HG03575 (cell line): ENCODE data around the gene RASGRF2.

ENCODE experiments used
- ATAC-seq: cut with Tn5 transposase; IDR thresholded peaks from one replicate; pipeline ENCODE4 v1.9.1; 2021; ENCODE audit not compliant: unreplicated experiment, insufficient number of reproducible peaks, low FRiP score; ENCODE audit errors: extremely low read depth

RASGRF2 gene

DNA sequence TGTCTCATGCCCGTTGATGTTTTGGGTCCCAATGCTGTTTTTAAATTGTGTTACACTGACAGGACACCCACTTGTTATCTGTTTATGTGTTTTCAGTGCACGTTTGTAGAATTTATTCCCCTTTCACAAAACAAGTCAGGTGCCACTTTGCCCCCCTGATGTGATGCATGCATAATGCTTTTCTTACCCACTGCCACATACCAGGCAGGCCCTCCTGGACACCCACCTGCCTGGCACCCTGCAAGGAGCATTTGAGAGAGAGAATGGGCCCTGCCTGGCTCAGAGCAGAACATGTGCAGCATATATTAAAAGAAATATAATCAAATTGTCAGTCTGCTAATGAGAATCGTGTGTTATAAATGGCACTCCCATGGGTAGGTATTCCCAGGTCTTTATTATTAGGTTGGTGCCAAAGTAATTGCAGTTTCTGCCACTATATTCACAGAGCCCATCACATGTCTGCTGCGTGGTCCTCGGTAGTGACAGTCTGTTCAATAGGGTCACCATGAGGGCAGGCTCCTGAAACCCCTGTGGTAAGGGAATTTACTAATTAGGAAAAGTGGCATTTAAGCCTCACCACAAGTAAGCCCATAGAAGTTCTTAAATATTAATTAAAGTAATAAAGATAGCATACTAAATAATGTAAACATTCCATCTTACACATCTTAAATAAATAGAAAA lies 220.8 kb downstream of the RASGRF2 start:
- ATAC-seq: no peak

GRCh38 chr5:81181576-81182316 lies 221.6 kb downstream of the RASGRF2 start:
- no peak for ATAC-seq

- no peak for ATAC-seq
Measured at GRCh38 chr5:81182396-81183390, 222.5 kb downstream of the RASGRF2 start.

GRCh38 chr5:81183811-81184748 lies 223.9 kb downstream of the RASGRF2 start:
- ATAC-seq: no peak

DNA sequence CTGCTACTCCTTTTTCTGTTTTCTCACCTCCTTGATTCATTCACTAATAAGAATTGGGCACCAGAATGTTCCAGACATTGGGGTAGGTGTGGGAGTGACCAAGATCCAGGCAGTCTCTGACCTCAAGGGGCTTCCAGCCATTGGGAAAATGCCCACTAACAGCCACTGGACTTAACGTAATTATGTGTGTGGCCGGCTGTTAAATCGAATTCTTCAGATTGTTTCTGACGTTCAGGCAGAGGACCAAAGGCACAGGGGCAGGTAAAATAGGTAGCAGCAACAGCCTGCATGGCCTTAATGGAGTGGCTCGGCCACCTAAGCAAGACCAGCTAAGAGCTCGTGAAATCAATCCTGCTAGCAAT lies 224.6 kb downstream of the RASGRF2 start:
- no peak for ATAC-seq

GRCh38 chr5:81187885-81188284 lies 227.7 kb downstream of the RASGRF2 start:
- no peak for ATAC-seq

GRCh38 chr5:81188962-81189361 lies 228.8 kb downstream of the RASGRF2 start:
- no peak for ATAC-seq

- ATAC-seq: no peak
Measured at GRCh38 chr5:81189875-81190498, 229.8 kb downstream of the RASGRF2 start.

DNA sequence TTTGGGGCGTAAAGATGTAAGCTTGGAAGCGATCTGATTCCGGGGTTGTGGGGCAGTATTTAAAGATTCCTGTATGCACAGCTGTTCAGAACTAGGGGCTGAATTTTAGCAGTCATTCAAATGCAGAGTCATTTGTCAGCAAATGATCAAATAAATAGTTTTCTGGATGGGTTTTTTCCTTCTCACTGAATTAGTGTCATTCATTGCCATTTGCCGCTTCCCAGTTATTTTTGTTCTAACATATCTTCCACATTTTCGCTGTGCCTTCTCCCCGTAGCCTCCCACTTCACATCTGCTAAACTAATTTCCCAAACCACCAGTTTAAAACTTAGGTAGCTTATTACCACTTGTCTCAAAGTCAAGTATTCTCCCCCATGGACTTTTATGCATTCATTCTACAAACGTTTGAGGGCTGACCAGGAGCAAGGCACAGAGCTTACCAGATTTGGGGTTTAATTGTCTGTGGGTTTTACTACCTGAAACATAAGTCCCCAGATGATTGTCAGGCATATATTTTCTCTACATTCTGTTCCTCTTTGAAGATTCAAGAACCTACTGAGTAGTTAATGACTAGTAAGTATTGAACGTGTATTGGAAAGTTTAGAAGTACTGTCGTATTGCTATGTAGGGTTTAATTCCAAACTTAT lies 231.7 kb downstream of the RASGRF2 start:
- no peak for ATAC-seq

DNA sequence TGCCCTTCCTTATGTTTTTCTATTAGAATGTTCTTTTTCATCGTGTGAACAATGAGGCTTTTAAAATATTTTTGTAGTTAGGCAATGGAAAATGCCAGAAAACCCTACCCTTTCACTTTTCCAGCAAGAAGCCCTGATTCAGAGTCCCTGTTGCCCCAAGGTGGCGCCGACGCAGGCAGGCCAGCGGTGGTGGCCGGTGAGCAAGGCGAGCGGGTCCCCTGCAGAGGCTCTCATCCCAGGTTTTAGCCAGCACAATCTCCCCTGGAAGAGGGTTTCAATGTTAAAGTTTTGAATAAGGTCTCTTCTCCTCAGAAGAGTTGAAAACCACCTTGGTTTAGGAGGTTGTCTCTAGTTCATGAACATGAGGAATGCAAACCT lies 232.2 kb downstream of the RASGRF2 start:
- no peak for ATAC-seq

- no peak for ATAC-seq
Measured at GRCh38 chr5:81194633-81195334, 234.6 kb downstream of the RASGRF2 start.

- no peak for ATAC-seq
Measured at GRCh38 chr5:81195335-81195929, 235.3 kb downstream of the RASGRF2 start.

GRCh38 chr5:81202655-81203054 lies 242.5 kb downstream of the RASGRF2 start:
- ATAC-seq: no peak

DNA sequence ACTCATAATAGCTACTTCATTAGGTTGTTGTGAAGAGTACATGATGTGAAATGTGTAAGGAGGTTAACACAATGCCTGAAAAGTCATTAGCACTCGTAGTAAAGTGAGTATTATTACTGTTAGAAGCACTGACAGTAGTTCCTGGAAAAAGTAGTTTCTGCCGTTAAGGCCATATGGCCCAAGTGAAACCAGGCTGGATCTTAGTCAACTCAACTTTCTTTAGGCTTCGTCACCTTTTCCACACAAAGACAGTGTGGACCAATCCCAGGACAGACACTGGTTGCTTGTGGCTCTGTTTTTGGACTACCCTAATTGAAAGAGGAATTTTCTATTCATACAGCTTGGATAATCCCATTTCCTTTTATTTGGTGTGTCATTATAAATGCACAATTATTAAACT lies 243.6 kb downstream of the RASGRF2 start:
- ATAC-seq: no peak

DNA sequence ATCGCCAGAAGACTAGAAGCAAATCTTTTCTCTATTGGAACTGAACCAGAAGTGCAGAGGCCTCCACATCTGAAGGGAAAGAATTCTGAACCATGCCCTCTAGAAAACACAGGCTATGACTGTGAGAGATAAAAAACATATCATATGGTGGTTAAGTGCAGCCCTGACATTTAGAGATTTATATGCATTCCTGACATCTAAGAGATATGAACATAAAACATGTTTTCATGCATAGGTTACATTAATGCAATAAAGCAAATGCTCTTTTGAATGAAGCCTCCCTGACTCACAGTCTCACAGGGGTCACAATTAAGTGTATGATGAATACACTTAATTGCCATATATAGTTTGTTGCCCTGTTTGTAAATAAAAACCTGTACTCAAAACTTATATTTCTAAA lies 244.0 kb downstream of the RASGRF2 start:
- no peak for ATAC-seq

DNA sequence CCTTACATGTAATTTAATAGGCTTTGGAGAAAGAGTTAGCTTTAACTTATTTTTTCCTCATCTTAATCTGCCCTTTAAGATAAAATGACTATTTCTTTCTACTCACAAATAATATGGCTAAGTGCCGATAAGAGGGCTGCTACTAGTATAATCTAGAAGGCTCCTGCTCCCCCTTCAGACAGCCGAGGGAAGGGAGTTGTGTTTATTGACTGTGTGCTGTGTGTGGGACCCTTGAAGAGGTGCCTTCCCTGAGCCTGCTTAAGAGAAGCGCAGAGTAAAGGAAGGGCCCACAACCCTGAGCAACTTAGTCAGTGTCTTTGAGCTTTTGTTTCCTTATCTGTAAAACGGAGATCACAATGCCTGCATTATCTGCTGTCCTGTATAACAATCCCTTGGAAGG lies 244.9 kb downstream of the RASGRF2 start:
- ATAC-seq: no peak

DNA sequence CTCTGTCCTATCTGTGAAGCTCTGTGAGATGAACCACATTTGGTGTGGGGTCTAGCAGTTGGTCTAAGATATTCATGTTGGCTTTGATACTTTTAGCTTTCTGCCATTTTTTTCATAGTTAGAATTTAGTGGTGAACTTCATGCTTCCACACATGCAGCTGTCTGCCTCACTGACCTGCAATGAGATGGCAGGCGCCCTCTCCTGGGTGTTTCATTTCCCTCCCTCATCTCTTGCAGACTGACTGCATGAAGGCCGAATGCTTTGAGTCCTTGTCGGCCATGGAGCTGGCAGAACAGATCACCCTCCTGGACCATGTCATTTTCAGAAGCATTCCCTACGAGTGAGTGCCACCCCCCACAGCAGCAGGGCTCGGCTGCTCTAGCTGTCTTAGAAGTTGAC lies 246.8 kb downstream of the RASGRF2 start:
- ATAC-seq: no peak
